HG03064 (cell line): ENCODE measurements around the gene BRIP1.
"Not testable (repeated sequence)": the region's sequence is repeated elsewhere in the genome, so short reads cannot be mapped to it uniquely, and the experiment has no call there.

ENCODE experiments used
- ATAC-seq: cut with Tn5 transposase; IDR thresholded peaks from one replicate; pipeline ENCODE4 v1.9.1; 2021; ENCODE audit warnings: low read depth; ENCODE audit not compliant: unreplicated experiment

Gene BRIP1

DNA sequence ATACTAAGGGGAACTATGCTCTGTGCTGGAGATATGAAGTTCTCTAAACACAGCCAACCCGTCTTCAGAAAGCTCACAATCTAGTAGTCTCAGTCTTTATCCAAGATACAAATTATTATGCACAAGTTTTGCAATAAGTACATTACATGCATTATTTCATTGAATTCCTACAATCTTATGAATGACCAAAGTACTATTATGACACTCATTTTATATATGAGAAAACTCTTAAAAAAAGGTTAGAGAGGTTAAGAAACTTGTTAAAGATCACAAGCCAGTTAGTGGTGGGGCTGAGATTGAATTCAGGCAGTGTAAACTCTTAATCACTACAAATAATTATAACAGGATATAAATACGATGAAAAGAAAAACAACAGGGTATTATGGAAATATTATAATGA is 4.7 kb upstream of the BRIP1 start:
- no peak for ATAC-seq

DNA sequence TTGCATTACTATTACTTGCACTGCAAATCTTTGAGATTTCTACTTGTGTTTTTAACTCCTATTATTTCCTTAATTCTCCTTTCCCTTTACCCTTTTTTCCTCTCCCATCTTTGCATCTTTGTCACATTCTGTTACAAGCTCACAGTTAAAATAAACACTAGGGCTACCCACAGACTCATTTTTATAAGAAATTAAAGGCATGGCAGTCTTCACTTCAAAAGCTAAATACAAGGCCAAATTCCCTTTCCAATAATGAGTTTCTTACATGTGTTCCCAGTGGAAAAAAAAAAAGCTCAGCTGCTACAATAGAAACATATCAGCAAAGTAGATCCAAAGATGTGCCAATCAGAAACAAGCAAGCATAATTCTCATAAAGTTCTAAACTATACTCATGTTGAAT is 3.7 kb upstream of the BRIP1 start:
- no peak for ATAC-seq

DNA sequence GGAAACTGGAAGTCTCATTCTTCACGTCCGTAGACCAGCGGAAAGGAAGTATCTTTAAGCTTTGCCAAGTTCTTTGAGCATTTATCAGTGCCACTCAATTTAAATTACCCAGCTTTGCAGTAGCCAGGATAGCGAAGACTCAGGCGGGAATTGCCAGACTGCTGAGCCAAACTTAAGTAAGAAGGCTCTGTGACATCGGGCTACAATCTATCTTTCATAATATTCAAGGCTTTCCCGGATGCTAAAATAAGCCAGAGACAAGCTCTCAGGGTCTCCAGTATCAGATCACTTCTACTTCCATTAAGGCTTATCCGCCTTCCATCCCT is 436 bp upstream of the BRIP1 start:
- peak; percentile 6 for ATAC-seq

DNA sequence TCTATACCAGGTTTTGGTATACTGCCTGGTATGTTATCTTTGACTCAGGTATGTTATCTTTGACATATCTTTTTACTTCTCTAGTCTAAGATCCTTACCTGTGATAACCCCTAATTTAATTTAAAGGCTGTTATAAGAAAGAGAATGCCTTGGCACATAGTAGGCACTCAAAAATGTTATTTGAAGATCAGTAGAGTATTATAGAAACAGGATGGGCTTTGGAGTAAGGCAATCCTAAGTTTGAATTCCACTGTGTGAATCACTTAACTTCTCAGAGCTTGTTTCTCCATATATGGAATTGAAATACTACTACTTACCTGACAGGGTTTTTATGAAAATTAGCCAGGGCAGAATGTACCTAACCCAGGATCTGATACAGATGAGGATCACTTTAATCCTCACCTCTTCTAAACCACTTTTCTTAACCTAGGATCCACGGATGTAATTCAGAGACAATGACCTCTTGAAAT is 1.2 kb downstream of the BRIP1 start:
- ATAC-seq = no peak

DNA sequence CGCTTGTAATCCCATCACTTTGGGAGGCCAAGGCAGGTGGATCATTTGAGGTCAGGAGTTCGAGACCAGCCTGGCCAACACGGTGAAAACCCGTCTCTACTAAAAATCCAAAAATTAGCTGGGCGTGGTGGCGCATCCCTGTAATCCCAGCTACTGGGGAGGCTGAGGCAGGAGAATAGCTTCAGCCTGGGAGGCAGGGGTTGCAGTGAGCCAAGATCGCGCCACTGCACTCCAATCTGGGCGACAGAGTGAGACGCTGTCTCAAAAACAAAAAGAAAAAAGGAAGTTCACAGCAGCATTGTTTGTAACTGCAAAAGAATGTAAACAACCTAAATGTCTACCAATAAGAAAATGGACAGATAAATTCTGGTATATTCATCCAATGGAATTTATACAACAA is 2.9 kb downstream of the BRIP1 start:
- ATAC-seq = not testable (repeated sequence)

DNA sequence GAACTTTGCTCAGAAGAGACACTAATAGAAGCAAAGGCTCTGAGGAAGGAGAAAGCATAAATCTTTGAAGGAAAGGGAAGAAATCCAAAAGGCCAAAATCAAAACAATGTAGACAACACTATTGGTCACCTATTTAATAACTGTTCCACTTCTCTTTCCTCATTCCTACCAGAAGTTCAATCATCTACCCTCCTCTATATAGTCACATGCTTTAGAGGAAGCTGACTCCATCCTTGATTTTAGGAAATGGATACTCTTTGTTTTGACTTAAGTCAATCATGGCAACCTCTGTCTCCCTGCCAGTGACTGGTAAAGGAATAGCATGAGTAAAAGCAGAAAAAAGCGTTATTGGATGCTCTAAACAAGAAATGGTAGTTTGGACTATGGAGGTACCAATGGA is 7.3 kb downstream of the BRIP1 start:
- no peak for ATAC-seq

DNA sequence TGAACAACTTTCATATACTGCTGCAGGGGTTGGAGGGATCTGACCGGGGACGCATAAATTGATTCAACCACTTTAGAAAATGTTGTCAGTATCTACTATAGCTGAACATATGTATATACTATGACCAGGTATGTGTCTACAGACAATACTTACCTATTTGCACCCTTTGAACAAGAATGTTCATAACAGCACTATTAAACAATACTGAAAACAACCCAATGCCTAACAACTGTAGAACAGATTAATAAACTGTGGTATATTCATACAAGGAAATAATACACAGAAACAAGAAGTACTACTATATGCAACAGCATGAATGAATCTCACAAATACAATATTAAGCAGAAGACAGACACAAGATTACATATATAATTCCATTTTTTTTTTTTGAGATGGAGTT is 10.5 kb downstream of the BRIP1 start:
- no peak for ATAC-seq

DNA sequence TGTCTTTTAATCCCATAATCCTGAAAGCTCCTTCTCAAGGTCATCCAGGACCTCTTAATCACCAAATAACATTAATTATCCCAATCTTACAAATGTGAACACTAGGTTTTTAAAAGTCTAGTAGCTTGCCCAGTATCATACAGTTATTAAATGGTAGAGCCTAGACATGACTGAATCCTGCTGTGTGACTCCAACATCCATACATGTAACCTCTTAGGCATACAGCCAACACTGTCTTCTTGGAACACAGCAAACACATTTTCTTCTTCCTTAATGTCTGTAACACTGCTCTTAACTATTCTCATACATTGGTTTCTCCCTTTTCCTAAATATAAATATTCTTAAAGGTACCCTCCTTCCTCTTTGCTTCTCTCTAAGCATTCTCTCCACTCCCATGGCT is 13.7 kb downstream of the BRIP1 start:
- ATAC-seq = no peak

DNA sequence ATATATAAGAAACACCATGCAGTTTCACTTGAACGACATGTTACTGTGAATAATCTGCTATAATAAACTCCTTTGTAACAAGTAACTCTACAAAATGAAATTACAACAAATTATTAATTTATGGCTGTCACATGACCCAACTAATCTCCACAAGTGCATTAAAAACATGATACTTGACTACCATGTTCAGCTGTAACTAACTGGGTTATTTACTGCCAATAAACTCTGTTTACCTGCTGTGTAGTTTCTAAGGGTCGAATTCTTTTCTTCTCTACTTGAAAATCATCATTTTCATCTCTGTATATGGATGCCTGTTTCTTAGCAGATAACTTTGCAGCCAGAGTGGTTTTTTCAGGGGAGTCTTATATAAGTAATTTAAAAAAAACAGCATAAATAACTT is 14.4 kb downstream of the BRIP1 start:
- ATAC-seq = no peak

DNA sequence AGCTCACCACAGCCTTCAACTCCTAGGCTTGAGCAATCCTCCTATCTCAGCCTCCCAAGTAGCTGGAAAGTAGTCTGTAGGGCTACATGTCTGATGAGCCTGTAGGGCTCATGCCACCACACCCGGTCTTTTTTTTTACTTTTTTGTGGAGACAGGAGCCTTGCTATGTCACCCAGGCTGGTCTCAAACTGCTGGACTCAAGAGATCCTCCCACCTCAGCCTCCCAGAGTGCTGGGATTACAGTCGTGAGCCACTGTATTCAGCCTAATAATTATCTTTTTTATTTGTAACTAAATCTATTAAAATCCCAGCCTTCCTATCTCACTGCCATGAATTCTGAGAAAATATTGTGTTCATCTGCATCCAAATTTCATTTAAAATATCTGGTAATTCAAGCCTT is 15.1 kb downstream of the BRIP1 start:
- ATAC-seq = no peak

DNA sequence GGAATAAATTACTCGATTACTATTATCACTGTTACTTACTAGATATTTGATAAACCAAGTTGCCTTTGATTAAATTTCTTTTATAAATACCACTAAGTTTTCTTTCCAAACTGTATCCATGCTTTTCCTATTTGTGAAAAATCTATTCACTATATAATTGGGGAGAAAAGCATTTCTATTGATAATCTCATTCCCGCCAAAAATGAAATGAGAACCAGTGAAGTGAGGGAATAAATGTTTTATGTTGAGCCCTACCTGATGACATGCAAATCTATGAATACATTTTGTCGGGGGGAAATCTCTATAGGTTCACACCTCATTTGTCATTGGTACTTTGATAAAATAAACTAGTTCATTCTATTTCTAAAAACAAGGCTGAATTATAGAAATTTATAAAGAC is 15.7 kb downstream of the BRIP1 start:
- ATAC-seq = no peak

DNA sequence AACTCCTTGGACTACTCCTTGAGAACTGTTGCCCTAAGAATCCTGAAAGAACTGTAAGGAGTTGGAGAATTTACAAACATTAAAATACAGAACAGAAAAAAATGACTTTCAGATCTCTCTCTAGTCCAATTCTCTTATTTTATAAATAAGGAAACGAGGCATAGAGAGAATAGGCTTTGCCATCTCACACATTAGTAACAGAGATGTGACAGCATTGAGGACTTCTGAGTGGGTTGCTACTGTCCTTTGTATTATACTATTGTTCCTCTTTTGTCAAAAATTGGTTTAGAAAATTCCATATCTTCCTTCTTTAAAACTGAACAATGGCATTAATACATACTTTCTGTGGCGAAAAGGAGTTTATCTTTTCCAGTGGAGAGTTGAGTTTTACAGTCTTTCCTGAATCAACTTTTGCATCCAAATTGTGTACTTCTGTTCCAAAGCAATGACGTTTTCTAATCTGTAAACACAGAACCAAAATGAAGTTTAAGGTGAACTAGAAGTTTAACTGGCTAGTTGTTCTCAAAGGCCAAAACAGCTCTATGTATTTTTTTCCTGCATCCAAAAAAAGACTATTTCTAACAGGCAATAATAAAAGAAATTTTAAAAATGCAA is 16.5 kb downstream of the BRIP1 start:
- no peak for ATAC-seq

DNA sequence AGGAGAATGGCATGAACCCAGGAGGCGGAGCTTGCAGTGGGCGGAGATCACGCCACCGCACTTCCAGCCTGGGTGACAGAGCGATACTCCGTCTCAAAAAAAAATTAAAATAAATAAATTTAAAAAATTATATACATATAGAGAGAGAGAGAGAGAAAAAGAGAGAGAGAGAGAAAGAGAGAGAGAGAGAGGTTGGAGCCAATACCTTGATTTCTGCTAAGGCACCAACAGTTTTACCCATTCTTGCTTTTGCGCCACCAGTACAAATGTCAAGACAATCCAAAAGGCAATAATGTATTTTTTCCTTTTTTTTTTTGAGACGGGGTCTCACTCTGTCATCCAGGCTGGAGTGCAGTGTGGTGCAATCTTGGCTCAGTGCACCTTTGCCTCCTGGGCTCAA is 17.2 kb downstream of the BRIP1 start:
- ATAC-seq = no peak

DNA sequence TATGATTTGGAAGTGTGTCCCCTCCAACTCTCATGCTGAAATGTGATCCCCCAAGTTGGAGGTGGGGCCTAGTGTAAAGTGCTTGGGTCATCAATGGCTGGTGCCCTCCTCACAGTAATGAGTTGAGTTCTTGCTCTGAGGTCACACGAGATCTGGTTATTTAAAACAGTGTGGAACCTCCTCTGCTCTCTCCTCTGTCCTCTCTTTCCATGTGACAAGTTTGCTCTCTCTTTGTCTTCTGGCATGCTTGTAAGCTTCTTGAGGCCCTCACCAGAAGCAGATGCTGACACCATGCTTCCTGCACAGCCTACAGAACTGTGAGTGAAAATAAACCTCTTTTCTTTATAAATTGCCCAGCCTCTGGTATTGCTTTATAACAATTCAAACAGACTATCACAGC is 19.9 kb downstream of the BRIP1 start:
- ATAC-seq = no peak

DNA sequence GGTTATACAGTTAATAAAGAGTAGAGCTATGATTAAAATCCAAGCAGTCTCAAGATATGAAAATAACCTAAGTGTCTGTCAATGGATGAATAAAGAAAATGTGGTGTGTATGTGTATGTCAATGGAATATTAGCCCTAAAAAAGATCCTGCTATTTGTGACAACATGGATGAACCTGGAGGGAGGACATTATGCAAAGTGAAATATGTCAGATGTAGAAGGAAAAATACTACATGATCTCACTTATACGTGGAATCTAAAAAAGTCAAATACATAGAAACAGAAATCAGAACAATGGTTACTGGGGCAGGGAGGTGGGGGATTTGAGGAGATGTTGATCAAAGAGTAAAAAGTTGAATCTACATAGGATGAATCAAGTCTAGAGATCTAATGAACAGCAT is 20.4 kb downstream of the BRIP1 start:
- no peak for ATAC-seq

DNA sequence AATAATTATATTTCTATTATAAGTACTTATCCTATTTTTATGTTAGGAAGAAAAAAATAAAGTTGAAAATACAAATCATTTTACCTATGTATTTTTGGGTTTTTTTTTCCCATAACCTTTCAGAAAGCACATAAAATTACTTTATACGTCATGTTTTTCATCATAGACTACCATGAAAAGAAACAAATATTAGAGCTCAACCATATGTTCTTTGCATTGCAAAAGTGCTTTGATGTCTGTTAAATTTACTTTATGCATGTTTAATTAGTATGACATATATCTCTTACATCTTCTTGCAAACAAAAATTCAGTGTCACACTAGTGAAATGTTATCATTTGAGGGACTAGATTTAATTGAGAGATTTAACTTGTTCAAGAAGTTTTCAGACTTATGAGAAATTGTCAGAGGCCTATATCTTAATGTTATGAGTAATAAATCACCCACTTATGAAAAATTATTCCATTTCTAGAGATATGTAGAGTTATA is 24.0 kb downstream of the BRIP1 start:
- no peak for ATAC-seq

DNA sequence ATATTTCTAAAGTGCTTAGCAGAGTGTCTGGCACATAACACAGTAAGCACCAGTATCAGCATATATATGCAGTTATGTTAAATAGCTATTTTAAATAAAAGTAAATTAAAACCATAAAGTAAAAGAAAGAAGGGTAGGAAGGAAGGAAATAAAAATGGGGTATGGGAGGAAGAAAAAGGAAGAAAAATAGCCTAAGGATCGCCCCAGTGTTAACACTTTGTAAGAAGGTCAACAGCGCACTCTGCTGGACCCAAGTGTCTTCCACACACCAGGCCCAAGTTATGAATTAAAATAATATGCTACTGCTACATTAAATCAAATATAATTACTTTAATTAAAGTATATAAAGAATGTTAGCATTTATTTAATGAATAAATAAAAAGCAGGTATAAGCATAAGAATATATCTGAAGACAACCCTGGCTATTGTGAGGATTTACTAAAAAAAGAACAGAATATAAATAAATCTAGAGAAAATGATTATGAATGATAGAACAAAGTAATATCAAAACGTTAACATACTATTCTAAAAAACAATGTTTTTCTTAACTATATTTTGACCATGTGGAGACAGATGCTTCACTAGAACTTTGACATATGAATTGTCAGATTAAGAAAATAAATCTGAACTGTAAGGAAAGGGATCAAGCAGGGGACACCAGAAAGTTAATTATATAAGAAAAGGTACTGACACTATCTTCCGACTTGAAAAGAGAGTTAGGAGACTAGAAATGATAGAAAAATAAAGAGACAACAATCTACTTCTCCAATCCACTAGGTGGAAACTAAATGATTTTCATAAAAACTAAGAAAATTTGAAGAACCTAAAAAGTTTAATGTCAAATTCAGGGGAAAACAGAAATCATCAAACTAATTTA is 25.9 kb downstream of the BRIP1 start:
- ATAC-seq = no peak

DNA sequence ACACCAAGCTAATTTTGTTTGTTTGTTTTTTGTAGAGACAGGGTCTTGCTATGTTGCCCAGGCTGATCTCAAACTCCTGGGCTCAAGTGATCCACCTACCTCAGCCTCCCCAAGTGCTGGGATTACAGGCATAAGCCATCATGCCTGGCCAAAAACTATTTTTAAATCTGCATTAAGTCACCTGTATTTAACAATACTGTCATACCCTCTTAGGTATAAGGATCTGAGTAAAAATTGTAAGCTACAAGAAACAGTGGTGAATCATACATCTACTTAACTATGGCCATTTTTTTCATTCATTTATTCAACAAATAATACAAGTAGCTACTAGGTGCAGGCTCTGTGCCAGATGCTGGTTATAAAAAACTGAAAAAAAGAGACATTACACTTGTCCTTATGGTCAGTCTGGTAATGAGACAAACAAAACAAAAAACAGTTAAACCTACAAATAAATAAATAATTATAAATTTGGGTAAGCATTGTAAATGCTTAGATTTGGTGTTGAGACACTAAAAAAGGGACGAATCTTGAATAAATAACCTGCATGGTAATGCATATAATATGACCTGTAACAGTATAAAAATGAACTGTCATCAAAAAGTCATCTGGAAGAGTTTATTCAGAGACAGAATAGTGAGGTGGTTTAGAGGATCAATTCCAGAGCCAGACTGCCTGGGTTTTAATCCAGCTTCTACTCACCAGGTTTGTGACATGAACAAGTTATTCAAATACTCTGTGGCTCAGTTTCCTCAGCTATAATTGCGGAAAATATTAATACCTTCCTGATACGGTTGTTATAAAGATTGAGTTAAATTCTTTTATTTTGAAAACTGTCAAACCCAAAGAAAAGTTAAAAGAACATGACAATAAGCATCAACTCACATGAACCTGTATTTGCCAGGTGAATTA is 26.8 kb downstream of the BRIP1 start:
- ATAC-seq = no peak

DNA sequence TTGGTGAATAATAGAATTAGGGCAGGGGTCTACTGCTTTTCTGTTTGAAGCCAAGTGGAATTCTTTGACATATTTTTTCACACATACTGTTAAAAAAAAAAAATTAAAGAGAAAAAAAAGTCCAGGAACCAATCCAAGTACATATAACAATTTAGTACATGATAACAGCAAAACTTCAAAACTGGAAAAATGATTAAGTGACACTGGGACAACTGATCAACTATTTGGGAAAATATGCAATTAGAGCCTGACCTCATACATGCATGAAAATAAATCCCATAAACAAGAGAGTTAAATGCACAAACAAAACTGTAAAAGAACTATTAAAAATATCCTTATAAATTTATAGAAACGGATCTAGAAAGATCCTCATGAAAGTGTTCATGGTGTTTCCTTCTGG is 27.7 kb downstream of the BRIP1 start:
- ATAC-seq = no peak

DNA sequence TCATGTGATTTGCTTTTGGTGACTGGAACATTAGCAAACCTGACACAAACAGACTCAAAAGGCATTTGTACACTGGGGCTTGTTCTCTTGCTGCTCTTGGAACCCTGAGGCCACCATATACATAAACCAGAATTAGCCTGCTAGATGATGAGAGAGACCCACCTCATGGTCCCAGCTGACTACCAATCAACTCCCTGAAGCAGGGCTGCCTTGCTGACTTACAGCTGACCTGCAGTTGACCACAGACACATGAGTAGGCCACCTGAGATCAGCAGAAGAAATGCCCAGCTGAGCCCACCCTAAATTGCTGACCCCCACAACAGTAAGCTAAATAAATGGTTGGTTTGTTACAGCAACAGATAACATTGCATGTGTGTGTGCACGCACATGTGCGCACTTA is 28.7 kb downstream of the BRIP1 start:
- ATAC-seq = no peak

DNA sequence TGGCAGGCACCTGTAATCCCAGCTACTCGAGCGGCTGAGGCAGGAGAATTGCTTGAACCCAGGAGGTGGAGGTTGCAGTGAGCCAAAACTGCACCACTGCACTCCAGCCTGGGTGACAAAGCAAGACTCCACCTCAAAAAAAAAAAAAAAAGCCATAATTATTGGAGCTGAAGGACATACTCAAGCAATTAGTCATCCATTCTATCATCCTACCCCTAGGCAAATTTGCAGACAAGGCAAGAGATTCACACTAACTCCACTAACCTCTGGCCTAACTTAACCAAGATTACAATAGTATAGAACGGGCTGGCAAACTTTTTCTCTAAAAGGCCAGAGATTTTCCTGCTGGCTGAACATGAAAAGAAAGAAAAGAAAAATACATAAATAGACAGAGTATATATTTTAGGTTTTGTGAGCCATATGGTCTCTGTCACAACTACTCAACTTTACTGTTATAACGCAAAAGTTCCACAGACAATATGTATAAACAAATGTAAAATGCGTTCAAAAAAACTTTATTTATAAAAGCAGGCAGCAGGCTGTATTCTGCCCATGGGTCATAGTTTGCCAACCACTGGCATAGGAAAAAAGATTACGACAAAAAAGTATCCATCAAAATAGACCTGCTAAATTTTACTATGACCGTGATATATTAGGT is 29.7 kb downstream of the BRIP1 start:
- no peak for ATAC-seq
